Ishikawa (cell line): Measurements from ENCODE around the gene PRRT4.

Experiments
- CEBPB ChIP-seq: IDR thresholded peaks from 2 replicates; pipeline ENCODE4 v1.6.1; 2012
- CREB1 ChIP-seq: IDR thresholded peaks from 2 replicates; pipeline ENCODE4 v1.6.1; 2012; ENCODE audit warnings: low read depth
- EGR1 ChIP-seq: IDR thresholded peaks from 2 replicates; pipeline ENCODE4 v1.6.1; 2012
- EP300 ChIP-seq: IDR thresholded peaks from 2 replicates; pipeline ENCODE4 v1.6.1; 2012; ENCODE audit warnings: borderline replicate concordance
- FOXM1 ChIP-seq: IDR thresholded peaks from 2 replicates; pipeline ENCODE4 v1.6.1; 2012; ENCODE audit warnings: low read depth, borderline replicate concordance
- NFIC ChIP-seq: IDR thresholded peaks from 2 replicates; pipeline ENCODE4 v1.6.1; 2012
- RAD21 ChIP-seq: IDR thresholded peaks from 2 replicates; pipeline ENCODE4 v1.6.1; 2012; ENCODE audit warnings: low read depth
- TAF1 ChIP-seq: IDR thresholded peaks from 2 replicates; pipeline ENCODE4 v1.6.1; 2012; ENCODE audit warnings: low read depth, mild to moderate bottlenecking
- TCF12 ChIP-seq: IDR thresholded peaks from 2 replicates; pipeline ENCODE4 v1.6.1; 2012; ENCODE audit warnings: low read depth
- TEAD4 ChIP-seq: IDR thresholded peaks from 2 replicates; pipeline ENCODE4 v1.6.1; 2012
- USF1 ChIP-seq: IDR thresholded peaks from 2 replicates; pipeline ENCODE4 v1.6.1; 2012
- YY1 ChIP-seq: IDR thresholded peaks from 2 replicates; pipeline ENCODE4 v1.6.1; 2012; ENCODE audit warnings: low read depth
- ZBTB7A ChIP-seq: IDR thresholded peaks from 2 replicates; pipeline ENCODE4 v1.6.1; 2012; ENCODE audit warnings: low read depth
- TF ChIP-seq, protein P1 (sequence below): IDR thresholded peaks from 2 replicates; pipeline ENCODE4 v1.6.1; 2012
- TF ChIP-seq, protein P2 (sequence below): IDR thresholded peaks from 2 replicates; pipeline ENCODE4 v1.6.1; 2012; ENCODE audit warnings: low read depth, mild to moderate bottlenecking

The PRRT4 gene

DNA sequence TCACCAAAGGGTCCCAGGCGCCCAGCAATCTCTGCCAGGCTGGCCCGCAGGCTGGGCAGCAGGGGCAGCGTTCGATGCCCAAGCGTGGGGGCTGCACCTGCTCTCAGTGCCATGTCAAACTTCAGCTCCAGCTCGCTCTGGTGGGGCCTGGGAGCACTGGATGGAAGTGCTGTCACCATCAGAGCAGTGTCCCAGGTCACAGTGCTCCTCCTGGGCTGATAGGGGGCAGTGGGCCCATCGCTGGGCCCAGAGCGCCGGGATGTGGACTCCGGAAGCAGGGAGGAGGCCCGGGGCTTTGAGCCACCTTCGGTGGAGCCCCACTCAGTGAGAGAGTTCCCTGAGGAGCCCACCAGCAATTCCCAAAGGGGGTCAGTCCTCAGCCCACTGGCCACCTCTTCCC is 2.2 kb downstream of the PRRT4 start:
- no peak for TF ChIP-seq CEBPB
- no peak for TF ChIP-seq TCF12
- no peak for TF ChIP-seq FOXM1
- no peak for TF ChIP-seq RAD21
- no peak for TF ChIP-seq ZBTB7A
- TF ChIP-seq EGR1, result no peak
- TF ChIP-seq, protein P1, sequence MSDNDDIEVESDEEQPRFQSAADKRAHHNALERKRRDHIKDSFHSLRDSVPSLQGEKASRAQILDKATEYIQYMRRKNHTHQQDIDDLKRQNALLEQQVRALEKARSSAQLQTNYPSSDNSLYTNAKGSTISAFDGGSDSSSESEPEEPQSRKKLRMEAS, result no peak
- TF ChIP-seq CREB1, result no peak
- TF ChIP-seq NFIC, result no peak
- TF ChIP-seq TEAD4, result no peak
- TF ChIP-seq USF1, result no peak
- TF ChIP-seq YY1, result no peak
- TF ChIP-seq, protein P2, sequence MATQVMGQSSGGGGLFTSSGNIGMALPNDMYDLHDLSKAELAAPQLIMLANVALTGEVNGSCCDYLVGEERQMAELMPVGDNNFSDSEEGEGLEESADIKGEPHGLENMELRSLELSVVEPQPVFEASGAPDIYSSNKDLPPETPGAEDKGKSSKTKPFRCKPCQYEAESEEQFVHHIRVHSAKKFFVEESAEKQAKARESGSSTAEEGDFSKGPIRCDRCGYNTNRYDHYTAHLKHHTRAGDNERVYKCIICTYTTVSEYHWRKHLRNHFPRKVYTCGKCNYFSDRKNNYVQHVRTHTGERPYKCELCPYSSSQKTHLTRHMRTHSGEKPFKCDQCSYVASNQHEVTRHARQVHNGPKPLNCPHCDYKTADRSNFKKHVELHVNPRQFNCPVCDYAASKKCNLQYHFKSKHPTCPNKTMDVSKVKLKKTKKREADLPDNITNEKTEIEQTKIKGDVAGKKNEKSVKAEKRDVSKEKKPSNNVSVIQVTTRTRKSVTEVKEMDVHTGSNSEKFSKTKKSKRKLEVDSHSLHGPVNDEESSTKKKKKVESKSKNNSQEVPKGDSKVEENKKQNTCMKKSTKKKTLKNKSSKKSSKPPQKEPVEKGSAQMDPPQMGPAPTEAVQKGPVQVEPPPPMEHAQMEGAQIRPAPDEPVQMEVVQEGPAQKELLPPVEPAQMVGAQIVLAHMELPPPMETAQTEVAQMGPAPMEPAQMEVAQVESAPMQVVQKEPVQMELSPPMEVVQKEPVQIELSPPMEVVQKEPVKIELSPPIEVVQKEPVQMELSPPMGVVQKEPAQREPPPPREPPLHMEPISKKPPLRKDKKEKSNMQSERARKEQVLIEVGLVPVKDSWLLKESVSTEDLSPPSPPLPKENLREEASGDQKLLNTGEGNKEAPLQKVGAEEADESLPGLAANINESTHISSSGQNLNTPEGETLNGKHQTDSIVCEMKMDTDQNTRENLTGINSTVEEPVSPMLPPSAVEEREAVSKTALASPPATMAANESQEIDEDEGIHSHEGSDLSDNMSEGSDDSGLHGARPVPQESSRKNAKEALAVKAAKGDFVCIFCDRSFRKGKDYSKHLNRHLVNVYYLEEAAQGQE, result no peak
- no peak for TF ChIP-seq TAF1
- TF ChIP-seq EP300, result no peak

DNA sequence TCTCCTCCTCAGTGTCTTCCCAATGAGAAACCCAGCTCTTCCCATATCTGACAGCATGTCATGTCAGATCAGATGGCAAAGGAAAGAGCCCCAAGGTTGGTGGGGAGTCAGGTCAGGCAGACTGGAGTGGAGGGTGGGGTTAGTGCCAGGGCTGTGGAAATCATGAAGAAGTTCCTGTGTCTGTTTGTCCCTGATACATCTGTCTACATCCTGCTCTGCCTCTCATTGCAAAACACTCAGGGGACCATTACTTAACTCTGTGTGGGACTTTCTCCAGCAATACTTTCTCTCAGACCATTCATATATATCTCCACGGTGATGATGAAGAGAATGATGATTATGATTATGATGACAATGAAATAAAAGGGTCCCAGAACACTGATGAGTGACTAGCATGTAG is 3.3 kb downstream of the PRRT4 start:
- TF ChIP-seq, protein P2, result no peak
- TF ChIP-seq YY1 (no peak), CREB1 (no peak), CEBPB (no peak)

- TF ChIP-seq USF1 (no peak), RAD21 (no peak), TAF1 (no peak), EP300 (no peak), CEBPB (no peak), TEAD4 (no peak), NFIC (no peak), YY1 (no peak), EGR1 (no peak)
- TF ChIP-seq, protein P2, result no peak
These were observed 4.3 kb downstream of the PRRT4 start for GRCh38 chr7:128357217-128357613.

DNA sequence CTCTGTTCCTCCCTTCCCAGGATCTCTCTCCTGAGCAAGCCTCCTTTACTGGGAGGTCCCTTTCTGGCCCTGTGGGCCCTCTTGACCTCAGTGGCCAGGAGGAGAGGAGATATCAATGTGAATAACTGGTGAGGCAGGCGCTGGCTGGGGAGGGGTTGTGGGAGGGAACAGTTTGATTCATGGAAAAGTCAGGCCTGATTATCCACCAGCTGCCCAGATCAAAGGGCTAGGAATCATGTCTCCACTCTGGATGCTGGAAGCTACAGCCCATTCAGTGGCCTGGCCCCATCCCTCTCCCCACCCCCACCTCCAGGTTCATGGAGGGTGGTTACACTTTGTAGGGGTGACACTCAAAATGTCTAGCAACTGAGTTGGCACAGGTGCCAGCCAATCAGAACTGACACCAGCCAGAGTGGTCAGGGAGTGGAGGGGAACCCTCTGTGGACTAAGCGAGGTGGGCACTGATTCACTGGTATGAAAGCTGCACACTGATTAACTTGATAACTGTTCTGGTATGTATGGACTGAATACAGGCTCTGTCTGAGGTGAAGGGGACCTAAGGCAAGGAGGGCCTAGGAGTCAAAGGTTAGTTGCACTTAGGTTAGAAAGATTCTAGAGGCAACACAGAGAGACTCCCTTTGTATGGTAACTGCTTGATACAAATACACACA is 4.8 kb downstream of the PRRT4 start:
- TF ChIP-seq TEAD4 (no peak), EP300 (no peak), CEBPB (no peak), CREB1 (no peak)

DNA sequence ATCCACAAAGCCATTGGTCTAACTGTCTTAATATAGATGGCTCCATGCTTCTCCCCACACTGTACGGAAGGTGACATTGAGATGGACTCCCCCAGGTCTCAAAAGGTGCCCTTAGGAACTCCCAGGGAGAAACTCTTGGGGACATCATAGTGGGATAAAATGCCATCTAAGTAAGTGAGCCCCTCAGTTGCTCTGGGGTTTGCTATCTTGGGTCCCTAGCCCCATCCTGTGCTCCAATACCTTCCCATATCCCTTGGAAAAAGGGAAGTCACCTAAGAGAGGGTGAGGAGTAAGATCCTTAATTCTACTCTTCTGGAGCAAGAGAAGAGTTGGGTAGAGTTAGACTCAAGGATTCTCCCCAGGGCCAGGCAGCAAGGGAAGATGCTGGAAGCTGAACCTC is 7.9 kb downstream of the PRRT4 start:
- TF ChIP-seq EGR1 (no peak), FOXM1 (no peak)
